Mammary microvascular endothelial cell (primary cell): ENCODE results near the gene RPS27. TPM values are rescaled to one million over a fixed set of nuclear protein-coding genes. Genes with fewer than 3 reads are reported as not detected.

Source experiments
- total RNA-seq: library from RNA; depleted of rRNA; stranded (reverse); fragments of >200 nt; gene quantifications from 2 replicates; pipeline ENCODE4 v1.2.3, GENCODE V29; 2015

Gene RPS27
- 1,749 and 2,452 TPM in 2 replicates for total RNA-seq

DNA sequence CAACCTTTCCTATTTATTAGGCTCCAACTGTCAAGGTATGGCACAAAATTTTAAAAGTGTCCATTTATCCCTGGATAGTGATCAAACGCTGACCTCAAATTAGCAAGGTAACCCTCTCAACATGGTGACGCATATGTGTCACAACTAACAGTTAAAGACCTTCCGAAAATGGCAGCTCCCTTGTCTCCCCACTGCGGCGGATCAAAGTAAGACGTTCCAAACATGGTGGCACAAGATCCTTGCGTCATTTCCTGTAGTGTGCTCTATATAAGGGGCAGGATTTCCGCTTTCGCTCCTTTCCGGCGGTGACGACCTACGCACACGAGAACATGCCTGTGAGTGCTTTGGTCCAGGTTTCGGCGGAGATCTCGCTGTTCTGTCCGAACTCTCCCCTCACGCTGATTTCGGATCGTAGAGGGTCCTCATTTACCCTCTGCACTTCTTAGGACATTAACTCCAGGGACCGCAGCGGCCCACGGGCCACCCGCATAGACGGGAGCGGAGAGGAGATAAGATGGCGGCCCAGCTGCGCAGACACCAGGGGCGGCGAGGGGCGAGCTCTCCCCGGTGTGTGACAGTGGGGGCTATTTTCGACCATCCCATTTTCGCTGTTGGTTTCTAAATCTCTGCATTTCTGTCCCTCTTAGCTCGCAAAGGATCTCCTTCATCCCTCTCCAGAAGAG, at the start of gene RPS27:
TSS of gene RPS27 (plus strand) at position 295 of the 683 bp plus-strand sequence. CDS start at position 330, 35 bp downstream.

DNA sequence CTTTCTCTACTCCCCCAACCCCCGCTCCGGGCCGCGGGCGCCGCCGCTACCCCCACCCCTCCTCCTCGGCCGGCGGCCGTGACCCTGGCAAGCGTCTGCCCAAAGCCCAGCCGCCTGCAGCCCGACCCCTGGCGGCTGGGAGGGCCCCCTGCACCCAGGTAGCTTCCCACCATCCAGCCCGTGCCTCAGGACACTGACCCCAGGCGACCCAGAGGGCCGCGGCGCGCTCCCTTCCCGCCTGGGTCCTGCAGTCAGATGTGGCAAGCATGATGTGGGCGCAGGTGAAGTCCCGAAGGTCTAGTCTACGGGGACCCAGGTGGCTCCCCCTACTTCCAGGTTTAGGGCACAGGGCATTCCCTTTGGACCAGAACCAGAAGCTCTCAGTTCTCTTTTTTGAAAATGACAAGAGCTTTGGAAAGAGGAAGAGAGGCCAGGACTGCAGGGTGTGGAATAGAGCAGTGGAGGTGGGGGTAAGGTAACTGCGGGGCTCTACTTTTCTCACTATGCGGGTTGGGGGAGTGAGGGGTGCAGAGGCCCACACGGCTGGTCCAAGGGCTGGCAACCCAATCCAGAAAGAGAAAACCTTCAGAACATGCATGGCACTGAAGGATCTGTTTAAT, 43.8 kb upstream of the RPS27 start, which contains the start of gene DENND4B:
TSS of gene DENND4B (minus strand) at position 97 of the 620 bp plus-strand sequence. CDS start 2,344 bp downstream, outside the sequence.

DNA sequence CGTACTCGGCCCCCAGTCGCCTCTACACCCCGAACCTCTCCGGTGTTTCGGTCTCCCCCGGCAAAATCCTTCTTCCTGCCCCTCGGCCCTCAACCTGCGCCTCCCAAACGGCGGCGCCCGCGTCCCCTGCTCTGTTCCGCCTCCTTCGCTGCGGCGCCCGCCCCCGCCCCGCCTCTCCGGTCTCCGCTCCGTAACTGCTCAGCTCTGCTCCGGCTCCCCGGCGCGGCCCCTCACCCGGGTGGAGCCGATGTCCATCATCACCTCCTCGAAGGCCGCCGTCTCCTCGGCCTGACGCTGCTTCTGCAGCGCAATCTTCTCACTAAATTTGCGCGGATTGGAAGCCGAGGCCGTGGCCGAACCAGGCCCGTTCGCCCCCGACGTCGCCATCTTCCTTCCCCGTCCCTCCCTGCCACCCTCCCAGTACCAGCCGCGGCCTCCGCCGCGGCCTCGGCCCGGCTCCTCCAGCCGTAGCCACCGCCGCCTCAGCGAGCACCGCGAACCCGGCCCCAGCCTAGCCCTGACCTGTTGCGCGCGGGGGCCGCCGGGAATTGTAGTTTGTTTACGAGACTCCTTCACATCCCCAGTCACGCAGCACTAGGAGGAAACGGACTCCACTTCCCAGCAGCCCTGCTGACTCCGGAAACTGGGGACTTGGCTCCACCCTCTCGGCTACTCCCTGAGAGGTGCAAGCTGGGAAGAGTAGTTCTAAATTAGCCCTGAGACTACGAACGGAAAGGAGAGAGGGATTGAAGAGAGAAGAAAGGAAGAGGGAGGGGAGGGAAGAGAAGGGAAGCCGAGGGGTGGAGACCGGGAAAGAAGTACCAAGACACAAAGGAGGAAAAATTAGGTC, 32.2 kb upstream of the RPS27 start, which contains the start of gene CRTC2:
TSS of gene CRTC2 (minus strand) at position 502 of the 850 bp plus-strand sequence. CDS start at position 387, 115 bp downstream.

DNA sequence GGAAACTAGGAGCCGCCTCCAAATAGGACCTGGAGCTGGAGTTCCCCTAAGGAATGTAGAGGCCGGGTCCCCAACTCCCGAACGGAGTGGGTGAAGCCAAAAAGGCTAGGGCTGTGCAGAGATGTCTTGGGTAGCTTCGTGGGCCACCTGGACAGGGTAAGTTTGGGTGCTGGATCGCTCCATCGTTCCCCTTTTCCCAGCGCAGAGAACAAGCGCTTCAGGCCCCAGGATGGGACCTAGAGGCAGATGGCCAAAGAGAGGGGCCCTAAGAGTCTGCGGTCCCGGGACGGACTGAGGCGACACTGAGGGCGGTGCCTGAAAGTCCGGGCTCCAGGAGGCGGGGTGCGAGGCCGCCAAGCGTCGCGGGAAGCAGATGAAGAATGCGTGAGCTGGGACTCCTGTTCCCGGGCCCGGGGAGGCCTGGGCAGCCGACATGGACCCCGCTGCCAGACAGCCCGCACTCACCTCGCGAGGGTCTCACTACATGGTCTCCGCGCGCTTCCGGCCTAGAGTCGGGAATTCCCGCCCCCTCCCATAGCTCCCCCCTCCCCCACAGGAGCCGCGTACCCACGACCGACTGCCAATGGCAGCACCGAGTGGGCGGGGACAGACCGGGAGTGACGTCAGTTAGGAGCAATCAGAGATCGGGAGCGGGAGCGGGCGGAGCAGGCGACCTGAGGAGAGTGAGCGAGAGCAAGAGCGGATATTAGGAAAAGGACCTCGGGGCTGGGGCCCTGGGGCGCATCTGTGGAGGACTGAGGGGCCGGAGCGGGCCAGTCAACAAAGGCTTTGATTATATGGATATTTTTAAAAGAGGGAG, 27.3 kb upstream of the RPS27 start, which contains the start of gene SLC39A1:
TSS of gene SLC39A1 (minus strand) at position 508 of the 820 bp plus-strand sequence. CDS start 822 bp downstream, outside the sequence.

DNA sequence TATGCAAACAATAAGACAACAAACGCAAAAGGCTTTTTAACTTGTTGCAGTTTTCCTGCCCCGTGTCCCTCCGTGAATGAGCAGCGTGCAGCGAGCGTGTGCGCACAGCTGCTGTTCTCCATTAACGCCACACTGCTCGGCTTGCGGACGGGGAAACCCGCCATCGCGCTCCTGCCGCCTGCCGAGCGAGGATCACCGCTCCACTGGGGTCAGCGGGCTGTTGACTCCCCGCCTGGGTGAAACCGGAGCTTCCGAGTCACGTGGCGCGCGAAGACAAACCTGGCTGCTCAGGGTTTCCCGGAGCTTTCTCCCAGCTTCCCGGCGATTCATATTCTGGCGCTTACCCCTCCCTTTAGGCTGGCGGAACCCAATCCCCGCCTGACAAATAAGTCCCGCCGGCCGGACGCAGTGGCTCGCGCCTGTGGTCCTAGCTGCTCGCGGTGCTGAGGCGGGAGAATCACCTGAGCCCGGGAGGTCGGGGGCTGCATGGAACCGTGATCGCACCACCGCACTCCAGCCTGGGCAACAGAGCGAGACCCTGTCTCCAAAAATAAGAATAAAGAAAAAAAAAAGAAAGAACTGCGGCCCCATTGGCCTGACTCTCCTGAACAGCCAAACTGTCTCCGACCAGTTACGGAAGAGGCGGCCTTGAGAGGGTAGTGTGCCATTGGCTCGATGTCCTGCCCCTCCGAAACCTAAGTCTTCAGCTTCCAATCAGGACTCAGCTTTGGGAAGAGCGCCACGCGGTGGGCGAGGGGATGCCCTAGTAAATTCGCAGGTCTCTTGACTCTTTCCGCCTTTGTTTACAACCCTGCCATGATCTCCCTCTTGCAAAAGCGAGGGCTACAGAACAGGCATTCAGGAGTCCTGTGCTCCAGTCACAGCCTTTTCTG, 23.2 kb upstream of the RPS27 start, which contains the start of gene CREB3L4:
TSS of gene CREB3L4 (plus strand) at position 796 of the 893 bp plus-strand sequence. CDS start 624 bp downstream, outside the sequence.

DNA sequence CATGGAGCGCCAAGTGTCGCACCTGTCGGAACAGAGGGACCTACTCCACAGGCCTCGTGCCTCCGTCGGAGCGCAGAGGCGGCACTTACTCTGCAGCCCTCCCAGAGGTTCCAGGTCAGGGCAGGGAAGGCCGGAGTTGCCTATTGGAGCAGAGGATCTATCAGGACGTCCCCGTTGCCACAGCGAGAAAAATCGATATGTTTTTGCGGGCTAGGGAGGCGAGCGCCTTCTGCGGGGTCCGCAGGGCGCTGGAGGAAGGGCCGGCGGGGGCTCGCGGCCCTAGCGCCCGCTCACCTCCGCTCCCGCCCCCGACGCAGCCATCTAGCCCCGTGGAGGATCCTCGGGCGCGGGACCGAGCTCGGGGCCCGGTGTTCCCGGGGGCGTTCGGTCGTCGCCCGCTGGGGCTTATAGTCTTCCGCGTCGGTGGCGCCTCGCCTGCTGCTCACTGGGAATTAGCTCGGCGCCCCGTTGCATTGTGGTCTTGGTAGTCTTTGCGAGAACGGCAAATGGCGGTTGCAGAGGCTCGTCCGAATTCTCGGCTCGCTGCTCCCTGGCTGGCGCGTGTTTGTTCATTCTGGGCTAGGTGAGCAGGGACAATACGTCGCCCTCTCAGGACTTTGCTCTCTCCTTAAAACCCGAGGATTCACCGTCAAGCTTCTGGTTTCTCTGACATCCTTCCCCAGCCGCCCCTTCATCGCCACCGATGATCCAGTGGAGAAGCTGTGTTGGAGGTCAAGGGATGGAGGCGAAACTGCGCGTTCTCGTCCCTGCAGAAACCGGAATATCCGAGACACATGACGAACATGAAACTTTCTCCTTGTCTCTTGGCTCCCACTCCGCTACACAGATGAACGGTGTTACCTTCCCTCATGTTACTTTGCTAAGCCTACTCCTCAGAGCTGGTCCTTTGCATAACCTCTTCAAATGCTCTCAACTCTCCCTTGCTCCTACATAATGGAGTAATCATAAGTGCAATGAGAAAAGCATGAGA, 13.0 kb upstream of the RPS27 start, which contains the start of gene JTB:
TSS of gene JTB (minus strand) at position 425 of the 991 bp plus-strand sequence. CDS start at position 3, 422 bp downstream.

DNA sequence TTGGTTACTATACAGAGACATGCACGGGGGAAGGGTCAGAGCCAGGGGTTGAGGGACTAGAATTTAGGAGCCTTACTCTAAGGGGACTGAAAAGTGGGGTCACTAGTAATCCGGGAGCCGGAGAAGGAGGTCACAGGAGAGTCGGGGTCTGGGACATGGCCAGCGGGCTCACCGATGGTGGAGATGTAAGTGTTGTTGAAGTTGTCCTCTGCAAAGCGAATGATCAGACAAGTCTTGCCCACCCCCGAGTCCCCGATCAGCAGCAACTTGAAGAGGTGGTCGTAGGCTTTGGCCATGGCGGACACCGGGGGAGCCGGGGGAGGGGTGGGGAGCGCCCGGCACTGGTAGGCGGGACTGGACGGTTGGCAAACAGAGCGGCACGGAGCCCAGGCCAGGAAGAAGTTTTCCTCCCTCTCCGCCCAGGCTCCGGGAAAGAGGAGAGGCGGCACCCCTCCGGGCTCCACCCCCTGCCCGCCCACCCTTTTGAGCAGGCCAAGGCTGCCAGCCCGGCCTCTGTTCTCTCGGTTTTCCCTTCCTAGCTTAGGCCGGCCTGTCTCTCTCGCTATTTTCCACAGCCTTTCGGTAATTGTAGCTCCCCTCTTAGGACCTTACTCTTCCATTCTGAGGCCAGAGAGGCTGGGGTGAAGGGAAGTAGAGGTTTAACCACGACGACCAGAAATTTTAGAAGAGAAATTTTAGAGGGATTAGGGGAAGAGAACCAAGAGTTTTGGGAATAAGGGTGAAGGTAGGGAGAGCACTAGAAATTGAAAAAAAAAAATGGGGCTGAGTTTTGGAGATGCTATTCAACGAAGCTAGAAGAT, 4.4 kb upstream of the RPS27 start, which contains the start of gene RAB13:
TSS of gene RAB13 (minus strand) at position 399 of the 821 bp plus-strand sequence. CDS start at position 296, 103 bp downstream.

Other genes starting within 250 kb of the RPS27 start
- gene SLC27A3, start 215.4 kb upstream of the RPS27 start, total RNA-seq: 15.5 and 18.5 TPM in 2 replicates
- 6.9 and 8.9 TPM in 2 replicates for gene GATAD2B, start 67.8 kb upstream of the RPS27 start, total RNA-seq
- 16.9 and 23.9 TPM in 2 replicates for gene DENND4B, start 44.0 kb upstream of the RPS27 start, total RNA-seq
- gene CRTC2, start 32.1 kb upstream of the RPS27 start, total RNA-seq: 9.1 and 11.6 TPM in 2 replicates
- 94.3 and 101 TPM in 2 replicates for gene SLC39A1, start 27.2 kb upstream of the RPS27 start, total RNA-seq
- gene CREB3L4, start 22.9 kb upstream of the RPS27 start, total RNA-seq: 6.3 and 9.0 TPM in 2 replicates
- 223 and 236 TPM in 2 replicates for gene JTB, start 13.1 kb upstream of the RPS27 start, total RNA-seq
- gene RAB13, start 4.4 kb upstream of the RPS27 start, total RNA-seq: 38.6 and 39.7 TPM in 2 replicates
- gene NUP210L, start 164.3 kb downstream of the RPS27 start, total RNA-seq: 0.07 TPM in 1 of 2 replicates, not detected in the other
- gene TPM3, start 201.3 kb downstream of the RPS27 start, total RNA-seq: 1,041 and 1,134 TPM in 2 replicates
- not detected in 2 replicates for gene CFAP141, start 215.6 kb downstream of the RPS27 start, total RNA-seq
- gene UBAP2L, start 230.2 kb downstream of the RPS27 start, total RNA-seq: 81.4 and 87.4 TPM in 2 replicates